Thyroid gland (tissue), 4 donors: Measurements from ENCODE around the gene CCDC85C.

Source experiments
- POLR2A ChIP-seq, 2 donors: fragments of 450-650 bp; IDR thresholded peaks; one replicate each; pipeline ENCODE4 v1.6.1; 2017; ENCODE audit warnings: antibody characterized with exemption in 2 of 2, mild to moderate bottlenecking in 2 of 2, moderate library complexity in 1 of 2
- TF ChIP-seq, protein P1 (sequence below), 6 experiments: fragments of 200-600 bp in 3 of 6; fragments of 450-650 bp in 3 of 6; sonication (generic) in 3 of 6; IDR thresholded peaks; one replicate each; pipeline ENCODE4 v1.5.1; 2016 to 2019; ENCODE audit warnings: antibody characterized with exemption in 6 of 6, mild to moderate bottlenecking in 2 of 6, inconsistent platforms in 1 of 6, moderate library complexity in 1 of 6

DNA sequence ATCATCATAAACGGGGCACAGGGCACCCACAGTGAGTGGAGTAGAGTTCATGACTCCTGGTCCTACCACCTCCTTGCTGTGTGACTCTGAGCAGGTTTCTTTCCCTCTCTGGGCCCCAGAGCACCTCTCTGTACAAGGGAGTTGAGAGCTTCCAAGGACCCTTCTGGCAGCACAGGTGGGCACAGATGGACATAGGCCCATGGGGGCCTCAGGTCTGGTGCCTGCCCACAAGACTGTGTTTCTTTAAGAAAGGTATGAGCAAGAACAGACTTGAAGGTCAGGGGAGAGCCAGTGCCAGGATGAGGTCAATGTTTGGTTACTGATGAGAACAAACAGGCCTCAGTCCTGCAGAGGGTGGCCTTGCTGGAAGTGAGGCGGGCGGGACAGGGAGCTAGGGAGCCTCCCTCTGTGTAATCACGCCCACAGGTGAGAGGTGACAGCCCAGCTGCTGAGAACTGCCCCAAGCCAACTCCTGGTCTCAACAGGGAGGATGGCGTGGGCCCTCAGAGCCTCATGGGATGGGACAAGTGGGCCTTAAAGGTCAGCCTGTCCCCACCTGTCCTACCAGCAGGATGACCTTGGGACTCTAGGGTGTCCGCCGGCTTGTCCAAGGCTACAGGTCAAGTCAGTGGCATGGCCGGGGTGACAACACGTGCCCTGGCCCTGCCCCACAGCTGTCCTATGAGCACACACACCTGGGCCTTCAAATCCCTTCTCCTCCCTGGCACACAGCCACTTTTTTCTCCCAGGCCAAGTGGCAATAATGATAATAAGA is 49.1 kb downstream of the CCDC85C start:
- TF ChIP-seq, protein P1, sequence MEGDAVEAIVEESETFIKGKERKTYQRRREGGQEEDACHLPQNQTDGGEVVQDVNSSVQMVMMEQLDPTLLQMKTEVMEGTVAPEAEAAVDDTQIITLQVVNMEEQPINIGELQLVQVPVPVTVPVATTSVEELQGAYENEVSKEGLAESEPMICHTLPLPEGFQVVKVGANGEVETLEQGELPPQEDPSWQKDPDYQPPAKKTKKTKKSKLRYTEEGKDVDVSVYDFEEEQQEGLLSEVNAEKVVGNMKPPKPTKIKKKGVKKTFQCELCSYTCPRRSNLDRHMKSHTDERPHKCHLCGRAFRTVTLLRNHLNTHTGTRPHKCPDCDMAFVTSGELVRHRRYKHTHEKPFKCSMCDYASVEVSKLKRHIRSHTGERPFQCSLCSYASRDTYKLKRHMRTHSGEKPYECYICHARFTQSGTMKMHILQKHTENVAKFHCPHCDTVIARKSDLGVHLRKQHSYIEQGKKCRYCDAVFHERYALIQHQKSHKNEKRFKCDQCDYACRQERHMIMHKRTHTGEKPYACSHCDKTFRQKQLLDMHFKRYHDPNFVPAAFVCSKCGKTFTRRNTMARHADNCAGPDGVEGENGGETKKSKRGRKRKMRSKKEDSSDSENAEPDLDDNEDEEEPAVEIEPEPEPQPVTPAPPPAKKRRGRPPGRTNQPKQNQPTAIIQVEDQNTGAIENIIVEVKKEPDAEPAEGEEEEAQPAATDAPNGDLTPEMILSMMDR (IDR thresholded peaks at IDR 0.05) = no peak
- TF ChIP-seq POLR2A (IDR thresholded peaks at IDR 0.05) = no peak
